Esophagus muscularis mucosa (tissue), 4 donors: Measurements from ENCODE around the gene NAMPT. TPM values are rescaled to one million over a fixed set of nuclear protein-coding genes. Genes with fewer than 3 reads are reported as not detected.

Source experiments
- DNase-seq: peaks from one replicate; pipeline ENCODE4 v3.0.0-alpha.2; 2017; ENCODE audit errors: extremely low spot score
- H3K27ac ChIP-seq, 4 donors: fragments of 200-600 bp; sonication (generic); replicated peaks in 1 of 4; 1 replicate in 3 of 4; 2 replicates in 1 of 4; pipeline ENCODE4 v1.5.1; 2016 to 2019; ENCODE audit warnings: mild to moderate bottlenecking in 1 of 4
- H3K27me3 ChIP-seq, 4 donors: fragments of 200-600 bp; sonication (generic); one replicate each; pipeline versions ENCODE4 v1.5.1 to v1.6.0; 2016 to 2019
- H3K36me3 ChIP-seq, 4 donors: fragments of 200-600 bp; sonication (generic); one replicate each; pipeline ENCODE4 v1.5.1; 2016 to 2019
- H3K4me1 ChIP-seq, 4 donors: fragments of 200-600 bp; sonication (generic); one replicate each; pipeline ENCODE4 v1.5.1; 2016 to 2019
- H3K4me3 ChIP-seq, 4 donors: fragments of 200-600 bp; sonication (generic); 1 replicate in 2 of 4; 2 replicates in 2 of 4; pipeline ENCODE4 v1.5.1; 2016 to 2019; ENCODE audit warnings: mild to moderate bottlenecking in 4 of 4, moderate library complexity in 1 of 4
- H3K9me3 ChIP-seq, 4 donors: fragments of 200-600 bp; sonication (generic); 1 replicate in 3 of 4; 2 replicates in 1 of 4; pipeline ENCODE4 v1.5.1; 2016 to 2019
- CTCF ChIP-seq, 3 experiments: fragments of 200-600 bp in 2 of 3; fragments of 450-650 bp in 1 of 3; sonication (generic) in 2 of 3; IDR thresholded peaks; one replicate each; pipeline ENCODE4 v1.5.1; 2017 to 2019; ENCODE audit warnings: antibody characterized with exemption in 3 of 3, mild to moderate bottlenecking in 2 of 3, moderate library complexity in 1 of 3
- EP300 ChIP-seq: sonication (generic); formaldehyde crosslinking; IDR thresholded peaks from one replicate; pipeline ENCODE4 v1.6.1; 2017; ENCODE audit warnings: antibody characterized with exemption
- POLR2A ChIP-seq: fragments of 450-650 bp; IDR thresholded peaks from one replicate; pipeline ENCODE4 v1.6.1; 2017; ENCODE audit warnings: antibody characterized with exemption, moderate library complexity, mild to moderate bottlenecking, low read depth
- POLR2AphosphoS5 ChIP-seq, 2 donors: sonication (generic); formaldehyde crosslinking; IDR thresholded peaks; one replicate each; pipeline ENCODE4 v1.6.1; 2017; ENCODE audit warnings: antibody characterized with exemption in 2 of 2
- WGBS: methylation state at CpG from one replicate; pipeline ENCODE4 v1.1.5; 2018; 5-methylcytosine and 5-hydroxymethylcytosine counted together
- intact Hi-C: fragments of 100-400 bp; cut with DNase I; formaldehyde crosslinking; loops from one replicate; pipeline ENCODE4 v1.15.1; 2023
- total RNA-seq, 4 donors: library from RNA; depleted of rRNA; stranded (reverse); fragments of >200 nt; gene quantifications; one replicate each; pipeline versions ENCODE4 v1.1.0 to v1.2.1, GENCODE V29; 2016

Gene NAMPT
- total RNA-seq, 4 donors from 2014 or later, result 51.2 to 1,009 (median 95.4) TPM

- intact Hi-C loops, result no loop called here
- peaks cover 15 to 50% (median 39%) of the 10 kb centered on the region in 4 donors for H3K36me3 ChIP-seq
- no peak for DNase-seq
Observed at GRCh38 chr7:106246902-106247711, 37.7 kb downstream of the NAMPT start.

GRCh38 chr7:106243893-106244292, 40.9 kb downstream of the NAMPT start:
- 76% methylated on average over 2 of the region's 2 CpGs for WGBS
- intact Hi-C loops, result no loop called here
- no peak for TF ChIP-seq POLR2AphosphoS5 (IDR thresholded peaks at IDR 0.05)
- TF ChIP-seq EP300, result no peak
- no peak for TF ChIP-seq CTCF (IDR thresholded peaks at IDR 0.05)
- TF ChIP-seq POLR2A, result no peak

More at GRCh38 chr7:106246902-106247711, 37.7 kb downstream of the NAMPT start:
- Histone ChIP-seq H3K4me1 (no peaks in the 10 kb centered on the region), H3K4me3 (no peak overlapping the region), H3K9me3 (peaks cover 0 to 11% (median 0%) of the 10 kb centered on the region in 4 donors), H3K27ac (no peak overlapping the region), H3K27me3 (no peaks in the 10 kb centered on the region)
- WGBS, result 81% methylated on average over 5 of the region's 5 CpGs
- TF ChIP-seq POLR2A (no peak), POLR2AphosphoS5 (IDR thresholded peaks at IDR 0.05) (peak in 1 of 2 donors; percentile 8)

DNA sequence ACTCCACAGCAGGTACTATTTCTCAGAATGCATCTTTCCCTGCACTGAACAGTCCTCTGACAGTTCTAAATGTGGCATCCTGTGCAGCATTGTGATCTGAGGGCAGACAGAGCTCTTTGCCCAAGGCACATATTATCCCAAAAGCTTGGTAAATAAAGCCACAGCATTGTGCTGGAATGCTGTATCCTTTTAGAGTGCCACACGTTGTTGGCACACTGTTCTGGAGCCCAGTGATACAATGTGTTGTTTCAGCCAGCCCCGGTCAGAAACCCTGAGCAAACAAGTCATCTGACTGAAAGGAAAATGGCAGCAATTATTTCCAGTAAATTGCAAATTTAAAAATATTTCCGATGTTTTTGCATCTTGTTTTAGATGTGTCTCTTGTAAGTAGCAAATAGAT, 45.4 kb downstream of the NAMPT start:
- H3K27ac ChIP-seq, result peak overlapping the region; percentile 61 to 78 (median 70)
- H3K36me3 ChIP-seq, result no peaks in the 10 kb centered on the region
- peaks cover 17 to 36% (median 30%) of the 10 kb centered on the region in 4 donors for H3K4me1 ChIP-seq
- DNase-seq, result no peak
- H3K4me3 ChIP-seq, result no peak overlapping the region
- H3K27me3 ChIP-seq, result no peaks in the 10 kb centered on the region
- intact Hi-C loops, result no loop called here
- WGBS, result 81% methylated on average over 3 of the region's 3 CpGs
- TF ChIP-seq EP300 (no peak), CTCF (IDR thresholded peaks at IDR 0.05) (no peak), POLR2AphosphoS5 (IDR thresholded peaks at IDR 0.05) (no peak), POLR2A (no peak)
- peaks cover 0 to 2% (median 0%) of the 10 kb centered on the region in 4 donors for H3K9me3 ChIP-seq

More at GRCh38 chr7:106243893-106244292, 40.9 kb downstream of the NAMPT start:
- no peak overlapping the region for H3K27ac ChIP-seq
- H3K4me1 ChIP-seq, result peaks cover 2 to 11% (median 8%) of the 10 kb centered on the region in 4 donors
- DNase-seq, result no peak
- no peaks in the 10 kb centered on the region for H3K27me3 ChIP-seq
- H3K36me3 ChIP-seq, result peaks cover 6 to 20% (median 15%) of the 10 kb centered on the region in 4 donors
- H3K4me3 ChIP-seq, result no peak overlapping the region
- H3K9me3 ChIP-seq, result peaks cover 0 to 11% (median 0%) of the 10 kb centered on the region in 4 donors

DNA sequence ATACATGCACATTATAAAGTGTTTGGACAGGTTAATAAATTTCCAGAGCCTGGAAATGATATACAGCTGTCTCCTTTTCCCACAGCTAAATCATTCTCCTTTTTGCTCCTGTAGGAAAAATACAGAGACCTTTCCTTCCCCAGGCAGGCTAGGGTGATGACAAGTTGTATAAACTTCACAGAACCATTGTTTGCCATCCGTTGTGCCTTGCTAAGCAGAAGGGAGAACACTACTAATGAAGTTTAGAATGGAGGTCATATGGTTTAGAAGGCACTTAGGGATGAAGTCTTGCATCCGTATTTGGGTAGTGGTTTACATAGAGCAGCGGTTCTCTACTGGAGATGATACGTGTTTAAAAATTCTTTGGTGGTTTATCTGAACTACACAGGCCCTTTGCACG, 46.0 kb downstream of the NAMPT start:
- DNase-seq, result no peak
- no peaks in the 10 kb centered on the region for H3K36me3 ChIP-seq
- H3K9me3 ChIP-seq, result no peaks in the 10 kb centered on the region
- no peak overlapping the region for H3K4me3 ChIP-seq
- H3K27ac ChIP-seq, result peak overlapping the region; percentile 61 to 78 (median 70)
- WGBS, result 34% methylated on average over 5 of the region's 5 CpGs
- H3K27me3 ChIP-seq, result no peaks in the 10 kb centered on the region
- TF ChIP-seq POLR2AphosphoS5 (IDR thresholded peaks at IDR 0.05) (no peak), EP300 (no peak), POLR2A (no peak), CTCF (IDR thresholded peaks at IDR 0.05) (no peak)
- intact Hi-C loops, result no loop called here
- H3K4me1 ChIP-seq, result peaks cover 17 to 36% (median 30%) of the 10 kb centered on the region in 4 donors

DNA sequence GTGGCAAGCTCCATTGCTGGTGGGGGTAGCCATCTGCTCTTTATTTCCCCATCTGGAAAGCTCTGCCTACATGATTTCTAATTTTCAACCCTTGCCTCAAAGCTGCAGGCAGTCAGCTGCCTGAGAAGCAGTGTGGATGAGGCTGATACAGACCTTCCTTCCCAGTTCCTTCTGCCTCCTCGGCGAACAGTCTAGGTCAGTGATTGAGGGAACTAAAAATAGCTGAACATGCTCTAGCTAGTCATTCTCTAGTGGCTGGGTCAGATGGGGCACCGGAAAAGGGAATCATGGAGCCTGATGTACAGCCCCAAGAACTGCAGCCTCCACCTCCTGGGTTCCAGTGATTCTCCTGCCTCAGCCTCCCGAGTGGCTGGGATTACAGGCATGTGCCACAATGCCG, 48.7 kb downstream of the NAMPT start:
- H3K4me1 ChIP-seq, result peaks cover 17 to 36% (median 30%) of the 10 kb centered on the region in 4 donors
- TF ChIP-seq EP300 (no peak), POLR2AphosphoS5 (IDR thresholded peaks at IDR 0.05) (no peak), CTCF (IDR thresholded peaks at IDR 0.05) (no peak), POLR2A (no peak)
- H3K27ac ChIP-seq, result no peak overlapping the region
- H3K4me3 ChIP-seq, result no peak overlapping the region
- intact Hi-C loops, result no loop called here
- DNase-seq, result no peak
- H3K36me3 ChIP-seq, result no peaks in the 10 kb centered on the region
- H3K9me3 ChIP-seq, result no peaks in the 10 kb centered on the region
- no peaks in the 10 kb centered on the region for H3K27me3 ChIP-seq
- 62% methylated on average over 4 of the region's 5 CpGs for WGBS
